OCI-M2 (cell line): Measurements from ENCODE around the gene VWA3A.
"Not testable (repeated sequence)": the region's sequence is repeated elsewhere in the genome, so short reads cannot be mapped to it uniquely, and the experiment has no call there.

Source experiments
- DNase-seq: peaks from one replicate; lab custom pipeline; 2025; ENCODE audit not compliant: unreplicated experiment; lab: John Stamatoyannopoulos, UW

VWA3A gene

GRCh38 chr16:22092143-22092933, at the start of gene VWA3A:
TSS of gene VWA3A (plus strand) at chr16:22092541. CDS start at chr16:22092638, 97 bp downstream.
- no peak for DNase-seq

- DNase-seq = not testable (repeated sequence)
These were observed 48.5 kb upstream of the VWA3A start for GRCh38 chr16:22043882-22044281.

- DNase-seq = not testable (repeated sequence)
These were observed 46.5 kb upstream of the VWA3A start for GRCh38 chr16:22045888-22046287.

- no peak for DNase-seq
These were observed 41.4 kb upstream of the VWA3A start for GRCh38 chr16:22050963-22051362.

GRCh38 chr16:22052980-22053379, 39.4 kb upstream of the VWA3A start:
- DNase-seq = no peak

- DNase-seq = no peak
These were observed 38.4 kb upstream of the VWA3A start for GRCh38 chr16:22053921-22054341.

GRCh38 chr16:22054847-22055590, 37.3 kb upstream of the VWA3A start:
- DNase-seq = no peak

- DNase-seq = no peak
These were observed 36.5 kb upstream of the VWA3A start for GRCh38 chr16:22055881-22056280.

GRCh38 chr16:22063888-22064467, 28.4 kb upstream of the VWA3A start:
- no peak for DNase-seq

GRCh38 chr16:22065252-22065651, 27.1 kb upstream of the VWA3A start:
- DNase-seq = no peak

- DNase-seq = no peak
These were observed 21.7 kb upstream of the VWA3A start for GRCh38 chr16:22070361-22071330.

- DNase-seq = no peak
These were observed 20.9 kb upstream of the VWA3A start for GRCh38 chr16:22071331-22071910.

- no peak for DNase-seq
These were observed 19.0 kb upstream of the VWA3A start for GRCh38 chr16:22073350-22073749.

GRCh38 chr16:22075043-22075757, 17.1 kb upstream of the VWA3A start:
- DNase-seq = no peak

GRCh38 chr16:22075776-22076175, 16.6 kb upstream of the VWA3A start:
- DNase-seq = no peak

- DNase-seq = peak; percentile 37
These were observed 14.5 kb upstream of the VWA3A start for GRCh38 chr16:22077700-22078313.

- no peak for DNase-seq
These were observed 13.7 kb upstream of the VWA3A start for GRCh38 chr16:22078656-22079055.

GRCh38 chr16:22081050-22081449, 11.3 kb upstream of the VWA3A start:
- DNase-seq = no peak

- DNase-seq = no peak
These were observed 5.9 kb upstream of the VWA3A start for GRCh38 chr16:22086440-22086839.
